Loucy (cell line): ENCODE results near the gene DALRD3.

Experiments
- EZH2phosphoT487 ChIP-seq: fragments of 200-600 bp; IDR thresholded peaks from 2 replicates; pipeline ENCODE4 v1.6.1; 2018; ENCODE audit warnings: antibody characterized with exemption, mild to moderate bottlenecking, moderate library complexity, borderline replicate concordance
- TF ChIP-seq, protein P1 (sequence below): fragments of 200-600 bp; sonication (generic); conservative IDR thresholded peaks from 2 replicates; pipeline ENCODE4 v1.5.1; 2014; ENCODE audit warnings: mild to moderate bottlenecking, antibody characterized with exemption, low read length

DNA sequence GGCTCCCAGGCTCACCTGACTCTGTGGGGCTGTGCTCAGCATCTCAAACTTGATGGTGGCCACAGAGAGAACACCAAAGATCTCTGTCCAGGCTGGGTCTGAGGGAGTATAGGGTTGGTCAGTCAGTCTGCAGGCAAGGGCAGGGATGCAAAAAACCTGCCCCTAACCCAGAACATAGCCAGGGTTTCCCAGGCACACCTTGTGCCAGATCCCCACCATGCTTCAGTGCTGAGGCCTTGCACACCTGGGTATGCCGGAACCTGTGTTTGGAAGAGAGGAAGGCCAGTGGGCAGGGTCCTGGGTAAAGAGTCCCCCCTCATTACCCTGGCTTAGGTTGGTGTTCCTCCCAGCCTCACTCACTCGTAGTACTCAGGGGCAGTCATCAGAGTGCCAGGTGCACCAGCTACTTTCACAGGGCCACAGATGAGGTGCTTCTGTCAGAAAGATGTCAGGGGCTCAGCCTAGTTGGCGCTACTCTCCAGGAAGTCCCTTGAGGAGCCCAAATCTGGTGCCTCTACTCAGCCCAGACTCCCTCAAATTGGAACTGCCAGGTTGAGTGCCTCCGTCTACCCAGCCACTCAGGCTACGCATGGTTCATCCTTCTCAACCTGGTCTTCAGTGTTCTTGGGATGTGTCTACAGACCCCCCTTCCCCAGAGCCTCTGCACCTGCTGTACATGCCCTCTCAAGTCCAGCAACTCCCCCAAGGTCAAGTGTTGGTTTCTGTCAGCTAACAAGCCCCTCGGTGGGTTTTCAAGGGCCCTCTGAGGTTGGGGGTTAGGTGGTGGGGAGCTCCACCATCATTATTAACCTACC is 1.8 kb downstream of the DALRD3 start:
- TF ChIP-seq, protein P1, sequence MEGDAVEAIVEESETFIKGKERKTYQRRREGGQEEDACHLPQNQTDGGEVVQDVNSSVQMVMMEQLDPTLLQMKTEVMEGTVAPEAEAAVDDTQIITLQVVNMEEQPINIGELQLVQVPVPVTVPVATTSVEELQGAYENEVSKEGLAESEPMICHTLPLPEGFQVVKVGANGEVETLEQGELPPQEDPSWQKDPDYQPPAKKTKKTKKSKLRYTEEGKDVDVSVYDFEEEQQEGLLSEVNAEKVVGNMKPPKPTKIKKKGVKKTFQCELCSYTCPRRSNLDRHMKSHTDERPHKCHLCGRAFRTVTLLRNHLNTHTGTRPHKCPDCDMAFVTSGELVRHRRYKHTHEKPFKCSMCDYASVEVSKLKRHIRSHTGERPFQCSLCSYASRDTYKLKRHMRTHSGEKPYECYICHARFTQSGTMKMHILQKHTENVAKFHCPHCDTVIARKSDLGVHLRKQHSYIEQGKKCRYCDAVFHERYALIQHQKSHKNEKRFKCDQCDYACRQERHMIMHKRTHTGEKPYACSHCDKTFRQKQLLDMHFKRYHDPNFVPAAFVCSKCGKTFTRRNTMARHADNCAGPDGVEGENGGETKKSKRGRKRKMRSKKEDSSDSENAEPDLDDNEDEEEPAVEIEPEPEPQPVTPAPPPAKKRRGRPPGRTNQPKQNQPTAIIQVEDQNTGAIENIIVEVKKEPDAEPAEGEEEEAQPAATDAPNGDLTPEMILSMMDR: no peak
- no peak for TF ChIP-seq EZH2phosphoT487
